Spleen (tissue), 11 donors: ENCODE data around the gene IMPDH1. TPM values are rescaled to one million over a fixed set of nuclear protein-coding genes. Genes with fewer than 3 reads are reported as not detected.

Source experiments
- DNase-seq: peaks from one replicate; pipeline ENCODE4 v3.0.0-alpha.2; 2020
- H3K27ac ChIP-seq, 8 donors: fragments of 200-600 bp; sonication (generic) in 7 of 8; 1 replicate in 4 of 8; 2 replicates in 4 of 8; pipeline versions ENCODE4 v1.5.0 to v1.8.0; 2016 to 2021; ENCODE audit warnings: inconsistent platforms in 4 of 8, mild to moderate bottlenecking in 4 of 8, moderate library complexity in 1 of 8
- H3K27me3 ChIP-seq, 7 donors: fragments of 200-600 bp; sonication (generic) in 6 of 7; replicated peaks in 1 of 7; 1 replicate in 4 of 7; 2 replicates in 3 of 7; pipeline versions ENCODE4 v1.5.0 to v1.8.0; 2016 to 2021; ENCODE audit warnings: inconsistent platforms in 3 of 7, mild to moderate bottlenecking in 1 of 7
- H3K36me3 ChIP-seq, 6 donors: fragments of 200-600 bp; sonication (generic) in 5 of 6; 1 replicate in 4 of 6; 2 replicates in 2 of 6; pipeline versions ENCODE4 v1.5.0 to v1.8.0; 2016 to 2021; ENCODE audit warnings: inconsistent platforms in 2 of 6
- H3K4me1 ChIP-seq, 6 donors: fragments of 200-600 bp; sonication (generic) in 5 of 6; 1 replicate in 3 of 6; 2 replicates in 3 of 6; pipeline versions ENCODE4 v1.5.0 to v1.8.0; 2016 to 2021; ENCODE audit warnings: inconsistent platforms in 3 of 6
- H3K4me3 ChIP-seq, 8 donors: fragments of 200-600 bp; sonication (generic) in 7 of 8; 1 replicate in 4 of 8; 2 replicates in 4 of 8; pipeline versions ENCODE4 v1.5.0 to v1.8.0; 2016 to 2021; ENCODE audit warnings: inconsistent platforms in 4 of 8, mild to moderate bottlenecking in 4 of 8, moderate library complexity in 2 of 8
- H3K9me3 ChIP-seq, 8 donors: fragments of 200-600 bp; sonication (generic) in 7 of 8; 1 replicate in 4 of 8; 2 replicates in 4 of 8; pipeline versions ENCODE4 v1.5.0 to v1.8.0; 2016 to 2021; ENCODE audit warnings: inconsistent platforms in 4 of 8
- CTCF ChIP-seq, 11 experiments: fragments of 200-600 bp in 7 of 11; fragments of 450-650 bp in 4 of 11; sonication (generic) in 4 of 11; IDR thresholded peaks in 8 of 11; conservative IDR thresholded peaks in 3 of 11; 1 replicate in 7 of 11; 2 replicates in 4 of 11; pipeline versions ENCODE4 v1.4.0 to v1.8.0; 2016 to 2021; ENCODE audit warnings: antibody characterized with exemption in 11 of 11, inconsistent platforms in 4 of 11, mild to moderate bottlenecking in 1 of 11
- POLR2A ChIP-seq, 3 donors: fragments of 450-650 bp; IDR thresholded peaks; one replicate each; pipeline ENCODE4 v1.5.1; 2017; ENCODE audit warnings: antibody characterized with exemption in 3 of 3, mild to moderate bottlenecking in 1 of 3
- POLR2AphosphoS5 ChIP-seq, 3 donors: sonication (generic); formaldehyde crosslinking; IDR thresholded peaks; one replicate each; pipeline ENCODE4 v1.5.1; 2017; ENCODE audit warnings: antibody characterized with exemption in 3 of 3
- WGBS, 5 donors: extraction: QIAGEN DNeasy Blood & Tissue Kit in 3 of 5; methylation state at CpG; one replicate each; pipeline versions ENCODE4 v1.1.5 to v1.1.7; 2013 to 2018; 5-methylcytosine and 5-hydroxymethylcytosine counted together
- intact Hi-C: fragments of 100-400 bp; cut with DNase I; formaldehyde crosslinking; loops from one replicate; pipeline ENCODE4 v1.15.0; 2023; ENCODE audit warnings: low total_unique reads
- polyA plus RNA-seq, 3 donors: library from polyadenylated mRNA; stranded (reverse); fragments of 200-250 nt; gene quantifications; one replicate each; pipeline ENCODE4 v1.2.1, GENCODE V29; 2013
- total RNA-seq, 7 donors: library from RNA; depleted of rRNA in 3 of 7; stranded (reverse); fragments of >200 nt in 3 of 7; fragmentation: NEBNext Ultra II Directional in 4 of 7; extraction: Animal tissue kit (Norgen Biotek cat#: 25700) in 4 of 7; gene quantifications; one replicate each; pipeline versions ENCODE4 v1.1.0 to v1.2.1, GENCODE V29; 2016 to 2021
- donor health status: healthy with polysubstance abuse.
- donor health status: DM: no; HTN: no; CAD: no; lungs with moderate emphysema.
- donor health status: DM: no; HTN: no; CAD: no.
- donor health status: Bipolar disorder and iron deficiency.
- donor health status: healthy.
- donor health status: DM: no; HTN: no; CAD: no.
- donor health status: DM: yes; HTN: yes; CAD: no.

The IMPDH1 gene
- total and polyA plus RNA-seq, 10 donors = 29.9 to 120 (median 83.1) TPM

- intact Hi-C loops = no loop called here
- H3K4me1 ChIP-seq = peaks cover 25 to 67% (median 57%) of the 10 kb centered on the region in 6 donors
- H3K36me3 ChIP-seq = no peaks in the 10 kb centered on the region
- H3K9me3 ChIP-seq = no peaks in the 10 kb centered on the region
- 26 to 38% (median 28%) methylated on average over 23 to 25 of the region's 25 CpGs for WGBS, 5 donors
- peak overlapping the region; percentile 76 to 96 (median 92) for H3K27ac ChIP-seq
- peak overlapping the region; percentile 62 to 93 (median 79) for H3K4me3 ChIP-seq
- DNase-seq = no peak
- peaks cover 0 to 5% (median 0%) of the 10 kb centered on the region in 7 donors for H3K27me3 ChIP-seq
- TF ChIP-seq POLR2A (IDR thresholded peaks at IDR 0.05) (no peak), CTCF (IDR thresholded peaks at IDR 0.05 in 8 of 11, conservative IDR thresholded peaks at IDR 0.05 in 3 of 11) (no peak), POLR2AphosphoS5 (IDR thresholded peaks at IDR 0.05) (no peak)
These were observed 830 bp downstream of the IMPDH1 start for GRCh38 chr7:128408709-128409595.

GRCh38 chr7:128407751-128408708, 1.8 kb downstream of the IMPDH1 start:
- peak in 2 of 3 donors; percentile 57 to 64 for TF ChIP-seq POLR2AphosphoS5 (IDR thresholded peaks at IDR 0.05)
- no peak for TF ChIP-seq POLR2A (IDR thresholded peaks at IDR 0.05)
- TF ChIP-seq CTCF (IDR thresholded peaks at IDR 0.05 in 8 of 11, conservative IDR thresholded peaks at IDR 0.05 in 3 of 11) = no peak
- no peaks in the 10 kb centered on the region for H3K9me3 ChIP-seq
- peaks cover 25 to 72% (median 63%) of the 10 kb centered on the region in 6 donors for H3K4me1 ChIP-seq
- 37 to 48% (median 47%) methylated on average over 11 of the region's 11 CpGs for WGBS, 5 donors
- peak overlapping the region in 7 of 8 donors; percentile 63 to 93 (median 80) for H3K4me3 ChIP-seq
- H3K36me3 ChIP-seq = peaks cover 0 to 8% (median 0%) of the 10 kb centered on the region in 6 donors
- peaks cover 0 to 5% (median 0%) of the 10 kb centered on the region in 7 donors for H3K27me3 ChIP-seq
- DNase-seq = no peak
- intact Hi-C loops = no loop called here
- H3K27ac ChIP-seq = peak overlapping the region; percentile 55 to 96 (median 92)

- peak overlapping the region; percentile 2 to 96 (median 92) for H3K27ac ChIP-seq
These were observed 2.6 kb downstream of the IMPDH1 start for GRCh38 chr7:128407233-128407589.

More at GRCh38 chr7:128407233-128407589, 2.6 kb downstream of the IMPDH1 start:
- H3K4me1 ChIP-seq = peaks cover 25 to 72% (median 63%) of the 10 kb centered on the region in 6 donors
- peak overlapping the region in 2 of 8 donors; percentile 80 for H3K4me3 ChIP-seq
- DNase-seq = no peak
- H3K36me3 ChIP-seq = peaks cover 0 to 16% (median 3%) of the 10 kb centered on the region in 6 donors
- H3K27me3 ChIP-seq = peaks cover 0 to 5% (median 0%) of the 10 kb centered on the region in 7 donors
- H3K9me3 ChIP-seq = no peaks in the 10 kb centered on the region
- 77 to 82% (median 79%) methylated on average over 5 to 7 of the region's 7 CpGs for WGBS, 5 donors
- TF ChIP-seq POLR2AphosphoS5 (IDR thresholded peaks at IDR 0.05) (no peak), POLR2A (IDR thresholded peaks at IDR 0.05) (no peak), CTCF (IDR thresholded peaks at IDR 0.05 in 8 of 11, conservative IDR thresholded peaks at IDR 0.05 in 3 of 11) (no peak)
- intact Hi-C loops = no loop called here
